ENCODE data around the gene FNDC3A.
"Not testable (repeated sequence)": the region's sequence is repeated elsewhere in the genome, so short reads cannot be mapped to it uniquely, and the experiment has no call there.

Gene FNDC3A

GRCh38 chr13:49044008-49044407, 68.3 kb downstream of the FNDC3A start:
- DNase-seq = no peak

GRCh38 chr13:49044836-49045235, 69.1 kb downstream of the FNDC3A start:
- no peak for DNase-seq

- DNase-seq = no peak
Measured at GRCh38 chr13:49046002-49046401, 70.3 kb downstream of the FNDC3A start.

GRCh38 chr13:49046519-49046918, 70.8 kb downstream of the FNDC3A start:
- no peak for DNase-seq

GRCh38 chr13:49052813-49053212, 77.1 kb downstream of the FNDC3A start:
- no peak for DNase-seq

GRCh38 chr13:49053215-49053614, 77.5 kb downstream of the FNDC3A start:
- no peak for DNase-seq

- DNase-seq = no peak
Measured at GRCh38 chr13:49053906-49054305, 78.2 kb downstream of the FNDC3A start.

GRCh38 chr13:49055021-49055420, 79.3 kb downstream of the FNDC3A start:
- DNase-seq = no peak

GRCh38 chr13:49057176-49057575, 81.5 kb downstream of the FNDC3A start:
- DNase-seq = no peak

- no peak for DNase-seq
Measured at GRCh38 chr13:49058761-49059160, 83.0 kb downstream of the FNDC3A start.

GRCh38 chr13:49060678-49061387, 85.1 kb downstream of the FNDC3A start:
- DNase-seq = no peak

- DNase-seq = not testable (repeated sequence)
Measured at GRCh38 chr13:49061388-49061752, 85.7 kb downstream of the FNDC3A start.

- DNase-seq = no peak
Measured at GRCh38 chr13:49062297-49062896, 86.7 kb downstream of the FNDC3A start.

- DNase-seq = no peak
Measured at GRCh38 chr13:49063011-49063410, 87.3 kb downstream of the FNDC3A start.

GRCh38 chr13:49063497-49063896, 87.8 kb downstream of the FNDC3A start:
- no peak for DNase-seq

GRCh38 chr13:49064476-49064875, 88.8 kb downstream of the FNDC3A start:
- no peak for DNase-seq

GRCh38 chr13:49066856-49067255, 91.1 kb downstream of the FNDC3A start:
- no peak for DNase-seq

- not testable (repeated sequence) for DNase-seq
Measured at GRCh38 chr13:49068498-49068897, 92.8 kb downstream of the FNDC3A start.

GRCh38 chr13:49070021-49070420, 94.3 kb downstream of the FNDC3A start:
- not testable (repeated sequence) for DNase-seq

GRCh38 chr13:49071341-49071937, 95.7 kb downstream of the FNDC3A start:
- DNase-seq = no peak

- DNase-seq = no peak
Measured at GRCh38 chr13:49082653-49083536, 107.2 kb downstream of the FNDC3A start.

GRCh38 chr13:49084961-49085360, 109.2 kb downstream of the FNDC3A start:
- DNase-seq = no peak

- DNase-seq = no peak
Measured at GRCh38 chr13:49086722-49087121, 111.0 kb downstream of the FNDC3A start.

All from CD4-positive, alpha-beta T cell treated with Interleukin-21 for 1 hour (primary cell).